Kidney epithelial cell (primary cell): ENCODE measurements around the gene PHRF1. TPM values are rescaled to one million over a fixed set of nuclear protein-coding genes. Genes with fewer than 3 reads are reported as not detected.
A peak's percentile ranks its signal among the peaks of the same experiment; 100 is the strongest.

ENCODE experiments used
- DNase-seq: peaks from one replicate; pipeline ENCODE4 v3.0.0-alpha.2; 2010; ENCODE audit warnings: low read depth
- H3K27me3 ChIP-seq: 2 replicates; pipeline ENCODE4 v1.6.0; 2011; ENCODE audit warnings: low read length; ENCODE audit not compliant: control insufficient read depth, insufficient read depth
- H3K36me3 ChIP-seq: 2 replicates; pipeline ENCODE4 v1.5.1; 2011; ENCODE audit warnings: low read length; ENCODE audit not compliant: control insufficient read depth, insufficient read depth
- H3K4me3 ChIP-seq: 2 replicates; pipeline ENCODE4 v1.5.1; 2011; ENCODE audit warnings: low read depth, mild to moderate bottlenecking, control low read depth, low read length
- CTCF ChIP-seq: IDR thresholded peaks from 2 replicates; pipeline ENCODE4 v1.5.1; 2011; ENCODE audit warnings: mild to moderate bottlenecking, moderate library complexity, low read length, control low read depth, inconsistent platforms; ENCODE audit not compliant: insufficient read depth, poor library complexity, severe bottlenecking
- total RNA-seq: library from RNA; depleted of rRNA; stranded (reverse); fragments of >200 nt; gene quantifications from 2 replicates; pipeline ENCODE4 v1.2.3, GENCODE V29; 2015

The PHRF1 gene
- total RNA-seq, 1 donor from 2014 or later: 33.0 TPM

GRCh38 chr11:635945-636510 lies 59.8 kb downstream of the PHRF1 start:
- no peaks in the 10 kb centered on the region for H3K36me3 ChIP-seq
- no peak for TF ChIP-seq CTCF
- no peak for DNase-seq
- H3K4me3 ChIP-seq: no peak overlapping the region
- H3K27me3 ChIP-seq: peaks cover 49% of the 10 kb centered on the region

DNA sequence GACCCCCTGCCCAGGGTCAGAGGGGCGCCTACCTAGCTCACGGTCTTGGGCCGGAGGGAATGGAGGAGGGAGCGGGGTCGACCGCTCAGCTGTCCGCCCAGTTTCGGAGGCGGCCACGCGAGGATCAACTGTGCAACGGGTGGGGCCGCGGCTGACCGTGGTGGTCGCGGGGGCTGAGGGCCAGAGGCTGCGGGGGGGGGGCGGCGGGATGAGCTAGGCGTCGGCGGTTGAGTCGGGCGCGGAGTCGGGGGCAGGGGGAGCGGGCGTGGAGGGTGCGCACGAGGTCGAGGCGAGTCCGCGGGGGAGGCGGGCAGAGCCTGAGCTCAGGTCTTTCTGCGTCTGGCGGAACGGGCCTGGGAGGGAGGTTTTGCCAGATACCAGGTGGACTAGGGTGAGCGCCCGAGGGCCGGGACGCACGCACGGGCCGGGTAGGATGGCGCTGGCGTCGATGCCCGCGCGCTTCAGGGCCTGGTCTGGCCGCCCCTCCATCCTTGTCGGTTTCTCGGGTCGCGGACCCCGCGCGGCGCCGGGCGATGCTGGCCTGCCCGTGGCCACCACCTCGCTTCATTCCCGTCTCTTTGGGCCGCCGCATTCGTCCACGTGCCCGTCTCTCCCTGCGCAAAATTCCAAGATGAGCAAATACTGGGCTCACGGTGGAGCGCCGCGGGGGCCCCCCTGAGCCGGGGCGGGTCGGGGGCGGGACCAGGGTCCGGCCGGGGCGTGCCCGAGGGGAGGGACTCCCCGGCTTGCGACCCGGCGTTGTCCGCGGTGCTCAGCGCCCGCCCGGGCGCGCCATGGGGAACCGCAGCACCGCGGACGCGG lies 60.5 kb downstream of the PHRF1 start, which contains the start of gene DRD4:
Gene DRD4, plus strand, starts transcription at position 759 of the 822 bp plus-strand sequence. Its CDS starts 36 bp downstream, at position 795.
- H3K4me3 ChIP-seq: no peak within 1 kb of the TSS
- H3K27me3 ChIP-seq: peaks cover 53% of the 10 kb centered on the region
- DNase-seq: no peak
- no peak for TF ChIP-seq CTCF
- no peaks in the 10 kb centered on the region for H3K36me3 ChIP-seq

DNA sequence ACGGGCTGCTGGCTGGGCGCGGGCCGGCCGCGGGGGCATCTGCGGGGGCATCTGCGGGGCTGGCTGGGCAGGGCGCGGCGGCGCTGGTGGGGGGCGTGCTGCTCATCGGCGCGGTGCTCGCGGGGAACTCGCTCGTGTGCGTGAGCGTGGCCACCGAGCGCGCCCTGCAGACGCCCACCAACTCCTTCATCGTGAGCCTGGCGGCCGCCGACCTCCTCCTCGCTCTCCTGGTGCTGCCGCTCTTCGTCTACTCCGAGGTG lies 61.0 kb downstream of the PHRF1 start:
- H3K27me3 ChIP-seq: peaks cover 53% of the 10 kb centered on the region
- no peak overlapping the region for H3K4me3 ChIP-seq
- no peak for DNase-seq
- H3K36me3 ChIP-seq: no peaks in the 10 kb centered on the region
- TF ChIP-seq CTCF: no peak

GRCh38 chr11:637593-638521 lies 61.6 kb downstream of the PHRF1 start:
- H3K4me3 ChIP-seq: no peak overlapping the region
- H3K36me3 ChIP-seq: no peaks in the 10 kb centered on the region
- H3K27me3 ChIP-seq: peaks cover 53% of the 10 kb centered on the region
- TF ChIP-seq CTCF: peak; percentile 6
- DNase-seq: no peak

- no peaks in the 10 kb centered on the region for H3K36me3 ChIP-seq
- no peak for TF ChIP-seq CTCF
- DNase-seq: no peak
- H3K27me3 ChIP-seq: peaks cover 53% of the 10 kb centered on the region
- H3K4me3 ChIP-seq: no peak overlapping the region
Observed at GRCh38 chr11:638631-639331, 62.5 kb downstream of the PHRF1 start.
